H1 (cell line): ENCODE measurements around the gene ADM2. TPM values are rescaled to one million over a fixed set of nuclear protein-coding genes. Genes with fewer than 3 reads are reported as not detected.

Experiments used
- CHD7 ChIP-seq: fragments of 300-600 bp; sonication (generic); IDR thresholded peaks from 2 replicates; pipeline ENCODE4 v1.7.1; 2012; ENCODE audit warnings: low read length, moderate library complexity, mild to moderate bottlenecking, inconsistent platforms; ENCODE audit not compliant: insufficient replicate concordance
- NRF1 ChIP-seq: IDR thresholded peaks from 2 replicates; pipeline ENCODE4 v1.6.1; 2011; ENCODE audit warnings: mild to moderate bottlenecking, low read depth, low read length, improper control_type of control experiment
- TAF1 ChIP-seq: IDR thresholded peaks from 2 replicates; pipeline ENCODE4 v1.6.1; 2011; ENCODE audit warnings: mild to moderate bottlenecking, low read depth, low read length
- TBP ChIP-seq: IDR thresholded peaks from 2 replicates; pipeline ENCODE4 v1.6.1; 2011; ENCODE audit warnings: low read depth, low read length, improper control_type of control experiment
- polyA plus RNA-seq, 7 experiments: library from polyadenylated mRNA; depleted of rRNA in 3 of 7; stranded (reverse) in 5 of 7; unstranded in 2 of 7; fragments of >200 nt in 5 of 7; fragments of 200-250 nt in 2 of 7; gene quantifications; 1 replicate in 5 of 7; 2 replicates in 1 of 7; 4 replicates in 1 of 7; pipeline versions ENCODE4 v1.2.1 to v1.2.3, GENCODE V29; 2011 to 2013; ENCODE audit warnings: missing spikeins in 2 of 7, mixed read lengths in 2 of 7
- total RNA-seq: library from RNA; stranded (reverse); fragmentation: NEBNext Ultra II Directional; extraction: Animal tissue kit (Norgen Biotek cat#: 25700); gene quantifications from 2 replicates; pipeline ENCODE4 v1.2.1, GENCODE V29; 2021

The ADM2 gene
- total and polyA plus RNA-seq, 2 of the 8 experiments (the other 6 are each of a cell fraction or from before 2014, with no cell fraction given) = 3.3 to 7.5 TPM

GRCh38 chr22:50447576-50448551 is 33.5 kb upstream of the ADM2 start (continued):
- TF ChIP-seq TBP (no peak), TAF1 (no peak), NRF1 (no peak), CHD7 (no peak)
